PC-3 (cell line): ENCODE measurements around the gene PLCB2. TPM values are rescaled to one million over a fixed set of nuclear protein-coding genes. Genes with fewer than 3 reads are reported as not detected.

Experiments used
- ATAC-seq: fragments of 200-7000 bp; cut with Tn5 transposase; 2 replicates; pipeline ENCODE4 v1.9.1; 2020; ENCODE audit warnings: mild to moderate bottlenecking, moderate library complexity
- BruUV-seq: library from RNA; stranded (reverse); fragments of 400-500 nt; replicated peaks from 2 replicates; lab custom pipeline; 2021; lab: Mats Ljungman, UMichigan
- CTCF ChIA-PET: fragments of 300-600 bp; sonication (Branson Sonifier 250); formaldehyde crosslinking; loops from one replicate; lab custom pipeline; 2022; ENCODE audit warnings: antibody characterized with exemption; lab: Charles Lee
- POLR2A ChIA-PET: fragments of 300-600 bp; sonication (Branson Sonifier 250); formaldehyde crosslinking; loops from one replicate; lab custom pipeline; 2022; ENCODE audit warnings: antibody characterized with exemption; ENCODE audit not compliant: unreplicated experiment; lab: Charles Lee
- DNase-seq: peaks from one replicate; pipeline ENCODE4 v3.0.0-alpha.2; 2015
- H2AFZ ChIP-seq: fragments of 300-600 bp; sonication (generic); 2 replicates; pipeline ENCODE4 v1.6.0; 2016; ENCODE audit warnings: antibody characterized with exemption, low read length
- H3F3A ChIP-seq: fragments of 300-600 bp; sonication (generic); one replicate; pipeline ENCODE4 v1.6.0; 2017; ENCODE audit warnings: antibody characterized with exemption, low read length, control low read depth, mild to moderate bottlenecking; ENCODE audit not compliant: unreplicated experiment
- H3K27ac ChIP-seq: fragments of 300-600 bp; sonication (generic); 2 replicates; pipeline ENCODE4 v1.5.1; 2016; ENCODE audit warnings: mild to moderate bottlenecking, low read length
- H3K27me3 ChIP-seq: fragments of 300-600 bp; sonication (generic); 2 replicates; pipeline ENCODE4 v1.6.1; 2016; ENCODE audit warnings: low read length, mixed read lengths
- H3K36me3 ChIP-seq: fragments of 300-600 bp; sonication (generic); 2 replicates; pipeline ENCODE4 v1.6.1; 2016; ENCODE audit warnings: low read depth, mixed run types, low read length, mixed read lengths
- H3K4me1 ChIP-seq: fragments of 300-600 bp; sonication (generic); 2 replicates; pipeline ENCODE4 v1.5.1; 2016; ENCODE audit warnings: low read length; ENCODE audit not compliant: insufficient read depth
- H3K4me2 ChIP-seq: fragments of 300-600 bp; sonication (generic); 2 replicates; pipeline ENCODE4 v1.6.0; 2016; ENCODE audit warnings: low read length
- H3K4me3 ChIP-seq: fragments of 300-600 bp; sonication (generic); 2 replicates; pipeline ENCODE4 v1.5.1; 2016; ENCODE audit warnings: mild to moderate bottlenecking, low read length, mixed read lengths
- H3K79me2 ChIP-seq: fragments of 300-600 bp; sonication (generic); 2 replicates; pipeline ENCODE4 v1.6.1; 2017; ENCODE audit warnings: low read length, mixed read lengths
- H3K9ac ChIP-seq: fragments of 300-600 bp; sonication (generic); 2 replicates; pipeline ENCODE4 v1.6.0; 2016; ENCODE audit warnings: mild to moderate bottlenecking, low read length
- H3K9me2 ChIP-seq: fragments of 300-600 bp; sonication (generic); replicated peaks from 2 replicates; pipeline ENCODE4 v1.6.1; 2016; ENCODE audit warnings: mixed run types, low read length, mixed read lengths
- H3K9me3 ChIP-seq: fragments of 300-600 bp; sonication (generic); 2 replicates; pipeline ENCODE4 v1.6.1; 2016; ENCODE audit warnings: low read length, mixed read lengths
- H4K20me1 ChIP-seq: fragments of 300-600 bp; sonication (generic); 2 replicates; pipeline ENCODE4 v1.6.1; 2016; ENCODE audit warnings: low read length, mixed read lengths
- EZH2 ChIP-seq: fragments of 300-600 bp; sonication (generic); IDR thresholded peaks from one replicate; pipeline ENCODE4 v1.6.1; 2017; ENCODE audit warnings: antibody characterized with exemption, mild to moderate bottlenecking, low read length; ENCODE audit not compliant: unreplicated experiment
- EZH2phosphoT487 ChIP-seq: fragments of 300-600 bp; sonication (generic); IDR thresholded peaks from 2 replicates; pipeline ENCODE4 v1.6.1; 2018; ENCODE audit warnings: mild to moderate bottlenecking, antibody characterized with exemption, low read length, borderline replicate concordance
- intact Hi-C: fragments of 100-400 bp; cut with micrococcal nuclease; formaldehyde crosslinking; loops from 2 replicates; pipeline ENCODE4 v1.9.0; 2023
- total RNA-seq: library from RNA; depleted of rRNA; stranded (reverse); fragments of >200 nt; gene quantifications from 2 replicates; pipeline ENCODE4 v1.2.3, GENCODE V29; 2014
- TF ChIP-seq, protein P1 (sequence below): fragments of 300-600 bp; sonication (generic); conservative IDR thresholded peaks from 2 replicates; pipeline ENCODE4 v1.5.1; 2017; ENCODE audit warnings: antibody characterized with exemption, low read depth, mild to moderate bottlenecking, low read length

PLCB2 gene
- total RNA-seq, 1 experiment from 2014 or later: 3.2 TPM

GRCh38 chr15:40347559-40348473 lies 40.1 kb upstream of the PLCB2 start:
- POLR2A ChIA-PET: interaction anchor here (0.6 kb wide), 2 partner anchors 21 to 29 kb away, joined by 3 to 4 read pairs; no protein-coding TSS in a partner anchor

DNA sequence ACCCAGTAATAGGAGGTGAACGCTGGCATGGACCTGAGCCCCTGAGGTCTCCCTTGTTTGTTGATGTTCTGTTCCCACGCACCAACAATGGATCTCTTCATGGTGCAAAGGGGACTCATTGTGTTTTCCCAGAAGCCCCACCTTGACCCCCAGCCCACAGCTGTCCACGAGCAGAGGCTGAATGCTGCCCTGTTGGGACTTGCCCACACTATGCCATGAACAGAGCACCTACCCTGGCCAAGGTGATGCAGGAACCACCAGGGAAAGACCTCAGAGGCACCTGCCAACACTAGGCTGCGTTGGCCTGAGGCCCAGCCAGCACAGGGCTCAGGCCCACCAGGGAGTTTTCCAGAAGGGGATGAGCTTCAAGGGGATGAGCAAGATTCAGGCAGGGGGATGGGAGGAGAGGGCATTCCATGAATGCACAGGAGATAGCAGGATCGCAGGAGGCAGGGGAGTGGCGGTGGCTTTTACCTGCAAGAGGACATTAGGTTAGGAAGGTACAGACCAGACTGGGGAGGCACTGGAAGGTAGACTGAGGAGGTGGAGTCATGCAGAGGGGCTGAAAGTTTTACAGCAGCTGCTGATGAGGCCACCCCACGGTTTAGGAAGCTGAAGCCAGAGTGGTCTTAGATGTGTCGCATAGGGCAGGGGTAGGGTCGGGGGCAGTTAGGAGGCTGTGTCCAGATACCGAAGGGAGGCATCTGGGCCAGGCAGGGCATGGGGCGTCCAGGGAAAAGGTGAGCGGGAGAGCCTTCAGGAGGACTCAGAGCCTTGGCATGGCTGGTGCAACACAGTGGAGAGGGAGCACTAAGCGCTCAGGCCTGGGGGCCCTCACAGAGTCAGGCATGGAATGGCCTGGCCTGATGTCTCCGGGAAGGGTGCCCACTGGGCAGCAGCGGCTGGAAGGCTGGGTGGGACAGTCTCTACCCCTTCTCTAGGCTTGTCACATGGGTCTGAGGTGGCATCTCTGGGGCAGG lies 39.1 kb upstream of the PLCB2 start:
- peak overlapping the region; percentile 51 for H3K27ac ChIP-seq
- H3K79me2 ChIP-seq: no peaks in the 10 kb centered on the region
- no peaks in the 10 kb centered on the region for H3K9me3 ChIP-seq
- H3K27me3 ChIP-seq: no peaks in the 10 kb centered on the region
- BruUV-seq: no TSS peak
- H3K4me3 ChIP-seq: no peak overlapping the region
- no peak overlapping the region for H3K9ac ChIP-seq
- no peaks in the 10 kb centered on the region for H4K20me1 ChIP-seq
- DNase-seq: no peak
- peaks cover 63% of the 10 kb centered on the region for H3K4me1 ChIP-seq
- no peaks in the 10 kb centered on the region for H3K36me3 ChIP-seq
- no peak overlapping the region for H2AFZ ChIP-seq
- no peak for TF ChIP-seq EZH2
- TF ChIP-seq EZH2phosphoT487: no peak
- TF ChIP-seq, protein P1, sequence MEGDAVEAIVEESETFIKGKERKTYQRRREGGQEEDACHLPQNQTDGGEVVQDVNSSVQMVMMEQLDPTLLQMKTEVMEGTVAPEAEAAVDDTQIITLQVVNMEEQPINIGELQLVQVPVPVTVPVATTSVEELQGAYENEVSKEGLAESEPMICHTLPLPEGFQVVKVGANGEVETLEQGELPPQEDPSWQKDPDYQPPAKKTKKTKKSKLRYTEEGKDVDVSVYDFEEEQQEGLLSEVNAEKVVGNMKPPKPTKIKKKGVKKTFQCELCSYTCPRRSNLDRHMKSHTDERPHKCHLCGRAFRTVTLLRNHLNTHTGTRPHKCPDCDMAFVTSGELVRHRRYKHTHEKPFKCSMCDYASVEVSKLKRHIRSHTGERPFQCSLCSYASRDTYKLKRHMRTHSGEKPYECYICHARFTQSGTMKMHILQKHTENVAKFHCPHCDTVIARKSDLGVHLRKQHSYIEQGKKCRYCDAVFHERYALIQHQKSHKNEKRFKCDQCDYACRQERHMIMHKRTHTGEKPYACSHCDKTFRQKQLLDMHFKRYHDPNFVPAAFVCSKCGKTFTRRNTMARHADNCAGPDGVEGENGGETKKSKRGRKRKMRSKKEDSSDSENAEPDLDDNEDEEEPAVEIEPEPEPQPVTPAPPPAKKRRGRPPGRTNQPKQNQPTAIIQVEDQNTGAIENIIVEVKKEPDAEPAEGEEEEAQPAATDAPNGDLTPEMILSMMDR: no peak
- ATAC-seq: no peak
- H3K4me2 ChIP-seq: no peak overlapping the region
- ChIA-PET POLR2A (interaction anchor here (0.6 kb wide), 1 partner anchor 51 kb away, joined by 3 read pairs; no protein-coding TSS in a partner anchor), CTCF (no interaction called here)
- H3K9me2 ChIP-seq: no peaks in the 10 kb centered on the region
- intact Hi-C loops: loop anchor here (10.0 kb wide), 1 partner anchor 158 kb away; no protein-coding TSS in a partner anchor
- peaks cover 11% of the 10 kb centered on the region for H3F3A ChIP-seq

More at GRCh38 chr15:40347559-40348473, 40.1 kb upstream of the PLCB2 start:
- H2AFZ ChIP-seq: no peak overlapping the region; the same call in 1 of the 2 replicates
- CTCF ChIA-PET: no interaction called here
- no peak for TF ChIP-seq EZH2phosphoT487
- TF ChIP-seq, protein P1: no peak
- no peak for TF ChIP-seq EZH2
- H3K27ac ChIP-seq: peak overlapping the region; percentile 51
- H3K9ac ChIP-seq: 0 out of 2 replicates have a peak overlapping the region, but pooled peaks have one; percentile 13
- H3F3A ChIP-seq: peaks cover 5% of the 10 kb centered on the region
- no peaks in the 10 kb centered on the region for H3K36me3 ChIP-seq
- H3K9me3 ChIP-seq: no peaks in the 10 kb centered on the region
- H4K20me1 ChIP-seq: no peaks in the 10 kb centered on the region
- H3K9me2 ChIP-seq: no peaks in the 10 kb centered on the region
- ATAC-seq (peak; percentile 7; the same call in 1 of the 2 replicates), DNase-seq (peak; percentile 77)
- intact Hi-C loops: loop anchor here (10.0 kb wide), 1 partner anchor 157 kb away; no protein-coding TSS in a partner anchor
- H3K4me3 ChIP-seq: no peak overlapping the region
- H3K27me3 ChIP-seq: no peaks in the 10 kb centered on the region
- no TSS peak for BruUV-seq
- H3K79me2 ChIP-seq: no peaks in the 10 kb centered on the region
- peak overlapping the region; percentile 37 for H3K4me2 ChIP-seq
- peaks cover 53% of the 10 kb centered on the region for H3K4me1 ChIP-seq
